Occipital lobe (tissue), 3 donors: ENCODE measurements around the gene DACH2. TPM values are rescaled to one million over a fixed set of nuclear protein-coding genes. Genes with fewer than 3 reads are reported as not detected.

Experiments
- DNase-seq: peaks from one replicate; lab custom pipeline; 2025; lab: John Stamatoyannopoulos, UW
- small RNA-seq: library from RNA; depleted of rRNA; stranded (forward); fragments of <200 nt; gene quantifications from one replicate; pipeline ENCODE3, GENCODE V24; 2014
- total RNA-seq: library from RNA; depleted of rRNA; stranded (reverse); fragments of >200 nt; gene quantifications from one replicate; pipeline ENCODE4 v1.2.3, GENCODE V29; 2014

Gene DACH2
- total RNA-seq, 1 donor from 2014 or later = 6.4 TPM

GRCh38 chrX:86805241-86805640 is 657.0 kb downstream of the DACH2 start:
- DNase-seq = no peak

GRCh38 chrX:86806786-86807185 is 658.5 kb downstream of the DACH2 start:
- DNase-seq = no peak

DNA sequence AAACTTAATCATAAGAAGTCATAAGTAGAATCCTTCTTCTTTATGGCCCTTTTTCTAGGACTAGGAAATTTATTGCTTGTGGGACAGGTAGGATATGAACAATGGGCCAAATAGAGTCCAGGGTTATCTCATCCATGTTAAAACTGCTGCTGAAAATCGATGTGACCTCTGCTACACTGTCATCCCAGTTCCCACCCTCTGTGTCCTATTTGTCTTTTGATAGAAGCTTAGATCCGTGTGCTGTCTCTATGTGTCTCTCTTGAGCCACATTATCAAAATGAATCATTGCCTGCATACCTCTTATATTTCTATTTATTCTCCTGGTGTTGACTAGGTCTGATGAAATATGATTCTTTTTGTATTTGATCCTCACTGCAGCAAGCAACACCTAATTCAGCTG is 661.4 kb downstream of the DACH2 start:
- DNase-seq = no peak

DNA sequence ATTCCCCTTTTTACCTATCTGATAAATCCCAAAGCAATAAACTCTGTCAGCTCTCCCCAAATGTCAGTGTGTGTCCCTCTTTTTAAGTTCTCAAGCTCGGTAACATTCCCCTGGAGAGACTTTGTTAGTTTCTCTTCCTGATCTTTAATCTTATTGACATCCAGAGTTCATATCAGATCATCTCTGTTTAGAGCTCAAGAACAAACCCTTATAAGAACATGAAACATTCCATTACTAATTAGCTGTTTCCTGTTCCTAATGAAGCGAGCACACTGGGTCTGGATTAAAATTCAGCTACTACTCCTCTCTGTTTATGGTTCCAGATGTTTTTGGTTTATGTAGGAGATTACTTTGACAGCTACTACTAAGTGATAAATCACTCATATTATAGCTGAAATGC is 681.5 kb downstream of the DACH2 start:
- no peak for DNase-seq

DNA sequence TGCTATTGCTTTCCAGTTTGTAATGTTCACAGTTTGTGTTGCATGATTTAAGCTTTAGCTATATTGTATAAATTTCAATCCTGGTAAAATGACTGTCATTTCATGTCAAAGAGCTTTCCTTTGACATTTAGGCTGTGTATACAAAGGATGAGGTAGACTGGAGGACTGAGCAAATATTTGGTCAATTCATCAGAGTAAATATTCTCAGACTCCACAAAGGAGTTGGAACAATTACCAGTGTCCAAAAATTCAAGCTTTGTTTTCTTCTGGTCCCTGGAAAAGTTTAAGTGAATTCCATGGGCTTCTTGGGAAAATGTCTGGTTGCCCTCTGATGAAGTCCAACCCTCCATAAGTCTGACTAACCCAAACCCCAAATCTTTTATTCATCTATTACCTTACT is 682.4 kb downstream of the DACH2 start:
- no peak for DNase-seq

DNA sequence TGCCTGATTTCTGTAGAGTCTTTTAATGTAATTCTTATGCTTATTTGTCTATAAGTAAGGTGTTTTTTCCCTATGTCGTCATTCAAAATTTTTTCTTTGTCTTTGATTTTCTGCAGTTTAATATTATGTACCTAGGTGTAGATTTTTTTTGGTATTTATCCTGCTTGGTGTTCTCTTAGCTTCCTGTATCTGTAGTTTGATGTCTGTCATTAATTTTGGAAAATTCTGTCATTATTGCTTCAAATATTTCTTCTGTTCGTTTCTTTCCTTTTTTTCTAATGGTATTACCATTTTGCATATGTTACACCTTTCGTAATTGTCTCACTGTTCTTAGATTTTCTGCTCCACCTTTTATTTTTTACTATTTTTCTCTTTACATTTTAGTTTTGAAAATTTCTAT is 696.9 kb downstream of the DACH2 start:
- no peak for DNase-seq

Small RNA genes within 50 kb of the gene (small RNA-seq; reads per million reads assigned to genes)
- gene FCF1P9 (not detected), gene RF00026 (not detected)

Other genes starting within 250 kb of the DACH2 start
- gene CHM, start 100.9 kb upstream of the DACH2 start, total RNA-seq = 42.1 TPM